Liver (tissue), 9 donors: ENCODE data around the gene RSRC1. TPM values are rescaled to one million over a fixed set of nuclear protein-coding genes. Genes with fewer than 3 reads are reported as not detected.

Source experiments
- DNase-seq: peaks from one replicate; pipeline ENCODE4 v3.0.0-alpha.2; 2017; ENCODE audit warnings: low spot score
- H3K27ac ChIP-seq, 2 donors: one replicate each; pipeline ENCODE4 v1.7.0; 2013; ENCODE audit warnings: inconsistent platforms in 2 of 2, low read length in 2 of 2, control low read depth in 1 of 2, low read depth in 1 of 2, mild to moderate bottlenecking in 1 of 2
- H3K27me3 ChIP-seq, 4 donors: one replicate each; pipeline versions ENCODE4 v1.6.1 to v1.7.0; 2013; ENCODE audit warnings: low read length in 3 of 4, inconsistent platforms in 1 of 4, mild to moderate bottlenecking in 1 of 4, moderate library complexity in 1 of 4; ENCODE audit not compliant: control insufficient read depth in 4 of 4, insufficient read depth in 4 of 4
- H3K36me3 ChIP-seq, 4 donors: one replicate each; pipeline versions ENCODE4 v1.6.1 to v1.7.0; 2013; ENCODE audit warnings: low read length in 3 of 4, mild to moderate bottlenecking in 3 of 4, low read depth in 1 of 4, moderate library complexity in 1 of 4; ENCODE audit not compliant: control insufficient read depth in 4 of 4, insufficient read depth in 3 of 4
- H3K4me1 ChIP-seq, 4 donors: one replicate each; pipeline versions ENCODE4 v1.6.1 to v1.7.0; 2013; ENCODE audit warnings: low read length in 3 of 4, mild to moderate bottlenecking in 3 of 4, moderate library complexity in 1 of 4; ENCODE audit not compliant: control insufficient read depth in 4 of 4, insufficient read depth in 4 of 4
- H3K4me3 ChIP-seq, 3 donors: one replicate each; pipeline versions ENCODE4 v1.6.1 to v1.7.0; 2013; ENCODE audit warnings: low read length in 3 of 3, control low read depth in 1 of 3, low read depth in 1 of 3, mild to moderate bottlenecking in 1 of 3
- H3K9ac ChIP-seq, 2 donors: one replicate each; pipeline ENCODE4 v1.7.0; 2013; ENCODE audit warnings: low read length in 2 of 2, mild to moderate bottlenecking in 2 of 2, moderate library complexity in 2 of 2, control low read depth in 1 of 2, low read depth in 1 of 2
- H3K9me3 ChIP-seq, 4 donors: one replicate each; pipeline versions ENCODE4 v1.6.1 to v1.7.0; 2013; ENCODE audit warnings: low read length in 3 of 4; ENCODE audit not compliant: control insufficient read depth in 4 of 4
- ATF3 ChIP-seq: IDR thresholded peaks from 2 replicates; pipeline ENCODE4 v1.6.1; 2016; ENCODE audit warnings: antibody characterized with exemption
- CTCF ChIP-seq: fragments of 150-350 bp; IDR thresholded peaks from 2 replicates; pipeline ENCODE4 v1.5.1; 2017; ENCODE audit warnings: improper control_type of control experiment, low read depth, low read length; ENCODE audit not compliant: missing input control
- EGR1 ChIP-seq, 2 donors: IDR thresholded peaks; 2 replicates each; pipeline ENCODE4 v1.6.1; 2016 to 2018; ENCODE audit warnings: antibody characterized with exemption in 2 of 2, low read depth in 2 of 2
- FOXA1 ChIP-seq: IDR thresholded peaks from 2 replicates; pipeline ENCODE4 v1.6.1; 2016; ENCODE audit warnings: antibody characterized with exemption
- FOXA2 ChIP-seq: IDR thresholded peaks from 2 replicates; pipeline ENCODE4 v1.6.1; 2016; ENCODE audit warnings: antibody characterized with exemption
- GABPA ChIP-seq, 2 donors: IDR thresholded peaks in 1 of 2; conservative IDR thresholded peaks in 1 of 2; 2 replicates each; pipeline ENCODE4 v1.6.1; 2016; ENCODE audit warnings: antibody characterized with exemption in 2 of 2, mild to moderate bottlenecking in 1 of 2, moderate library complexity in 1 of 2
- HNF4A ChIP-seq, 2 donors: conservative IDR thresholded peaks; 2 replicates each; pipeline ENCODE4 v1.6.1; 2016; ENCODE audit warnings: antibody characterized with exemption in 2 of 2, mild to moderate bottlenecking in 2 of 2
- HNF4G ChIP-seq: IDR thresholded peaks from 2 replicates; pipeline ENCODE4 v1.6.1; 2016; ENCODE audit warnings: antibody characterized with exemption
- JUND ChIP-seq, 2 donors: IDR thresholded peaks; 2 replicates each; pipeline ENCODE4 v1.6.1; 2016; ENCODE audit warnings: antibody characterized with exemption in 2 of 2
- MAX ChIP-seq: IDR thresholded peaks from 2 replicates; pipeline ENCODE4 v1.6.1; 2016; ENCODE audit warnings: antibody characterized with exemption
- NR2F2 ChIP-seq: IDR thresholded peaks from 2 replicates; pipeline ENCODE4 v1.6.1; 2016; ENCODE audit warnings: antibody characterized with exemption
- RAD21 ChIP-seq, 2 donors: IDR thresholded peaks; 2 replicates each; pipeline ENCODE4 v1.6.1; 2016; ENCODE audit warnings: antibody characterized with exemption in 2 of 2, mild to moderate bottlenecking in 2 of 2
- RXRA ChIP-seq, 2 donors: IDR thresholded peaks; 2 replicates each; pipeline ENCODE4 v1.6.1; 2017 to 2018; ENCODE audit warnings: antibody characterized with exemption in 2 of 2, mild to moderate bottlenecking in 1 of 2
- SP1 ChIP-seq: IDR thresholded peaks from 2 replicates; pipeline ENCODE4 v1.6.1; 2018; ENCODE audit warnings: antibody characterized with exemption, mild to moderate bottlenecking
- TAF1 ChIP-seq: conservative IDR thresholded peaks from 2 replicates; pipeline ENCODE4 v1.6.1; 2016; ENCODE audit warnings: antibody characterized with exemption, mild to moderate bottlenecking
- ZBTB33 ChIP-seq: IDR thresholded peaks from 2 replicates; pipeline ENCODE4 v1.6.1; 2016; ENCODE audit warnings: antibody characterized with exemption
- WGBS: extraction: QIAGEN DNeasy Blood & Tissue Kit; methylation state at CpG from one replicate; pipeline ENCODE4 v1.1.7; 2013; 5-methylcytosine and 5-hydroxymethylcytosine counted together
- polyA plus RNA-seq, 2 donors: library from polyadenylated mRNA; stranded (reverse) in 1 of 2; unstranded in 1 of 2; fragments of 200-250 nt in 1 of 2; fragments of >200 nt in 1 of 2; fragmentation: Nextera tagmentation in 1 of 2; extraction: Ambion mirVana in 1 of 2; gene quantifications; one replicate each; pipeline versions ENCODE4 v1.2.1 to v1.2.3, GENCODE V29; 2013 to 2015
- total RNA-seq, 2 donors: library from RNA; depleted of rRNA; stranded (reverse); fragments of >200 nt; gene quantifications; one replicate each; pipeline ENCODE4 v1.2.3, GENCODE V29; 2014
- TF ChIP-seq, protein P1 (sequence below): IDR thresholded peaks from 2 replicates; pipeline ENCODE4 v1.6.1; 2016; ENCODE audit warnings: antibody characterized with exemption, mild to moderate bottlenecking
- donor health status: healthy.
- donor health status: healthy.
- donor health status: healthy.
- donor health status: healthy.
- donor health status: healthy.

Gene RSRC1
- total and polyA plus RNA-seq, 4 donors, result 7.2 to 30.3 (median 20.7) TPM

DNA sequence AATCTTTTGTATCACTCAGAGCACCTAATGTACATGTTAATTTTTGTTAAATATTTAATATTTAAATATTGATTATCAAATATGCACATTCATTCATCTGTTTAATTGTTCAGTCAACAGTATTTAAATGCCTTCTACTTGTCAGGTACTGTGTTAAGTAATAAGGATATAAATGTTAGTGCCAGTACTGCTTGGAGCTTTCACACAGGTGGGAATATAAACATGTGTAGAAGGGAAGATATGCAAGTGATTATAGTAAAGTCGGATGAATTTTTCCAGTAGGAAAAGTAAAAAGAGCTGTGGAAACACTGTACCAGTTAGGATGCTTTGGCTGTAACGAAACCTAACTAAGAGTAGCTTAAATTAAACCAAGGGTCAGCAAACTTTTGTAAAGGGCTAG lies 95.4 kb downstream of the RSRC1 start:
- no peak overlapping the region for H3K27ac ChIP-seq
- H3K36me3 ChIP-seq, result no peaks in the 10 kb centered on the region
- no peak for DNase-seq
- no peak overlapping the region for H3K4me3 ChIP-seq
- H3K4me1 ChIP-seq, result no peaks in the 10 kb centered on the region
- TF ChIP-seq RXRA (IDR thresholded peaks at IDR 0.05) (no peak), RAD21 (IDR thresholded peaks at IDR 0.05) (no peak), FOXA2 (no peak), TAF1 (no peak), FOXA1 (no peak), NR2F2 (no peak), EGR1 (IDR thresholded peaks at IDR 0.05; ENCODE audit: low read depth in 2 of 2) (no peak), JUND (IDR thresholded peaks at IDR 0.05) (no peak), SP1 (no peak), HNF4A (conservative IDR thresholded peaks at IDR 0.05) (no peak), GABPA (IDR thresholded peaks at IDR 0.05 in 1 of 2, conservative IDR thresholded peaks at IDR 0.05 in 1 of 2) (no peak), CTCF (no peak), ATF3 (no peak), HNF4G (no peak), ZBTB33 (no peak), MAX (no peak)
- TF ChIP-seq, protein P1, sequence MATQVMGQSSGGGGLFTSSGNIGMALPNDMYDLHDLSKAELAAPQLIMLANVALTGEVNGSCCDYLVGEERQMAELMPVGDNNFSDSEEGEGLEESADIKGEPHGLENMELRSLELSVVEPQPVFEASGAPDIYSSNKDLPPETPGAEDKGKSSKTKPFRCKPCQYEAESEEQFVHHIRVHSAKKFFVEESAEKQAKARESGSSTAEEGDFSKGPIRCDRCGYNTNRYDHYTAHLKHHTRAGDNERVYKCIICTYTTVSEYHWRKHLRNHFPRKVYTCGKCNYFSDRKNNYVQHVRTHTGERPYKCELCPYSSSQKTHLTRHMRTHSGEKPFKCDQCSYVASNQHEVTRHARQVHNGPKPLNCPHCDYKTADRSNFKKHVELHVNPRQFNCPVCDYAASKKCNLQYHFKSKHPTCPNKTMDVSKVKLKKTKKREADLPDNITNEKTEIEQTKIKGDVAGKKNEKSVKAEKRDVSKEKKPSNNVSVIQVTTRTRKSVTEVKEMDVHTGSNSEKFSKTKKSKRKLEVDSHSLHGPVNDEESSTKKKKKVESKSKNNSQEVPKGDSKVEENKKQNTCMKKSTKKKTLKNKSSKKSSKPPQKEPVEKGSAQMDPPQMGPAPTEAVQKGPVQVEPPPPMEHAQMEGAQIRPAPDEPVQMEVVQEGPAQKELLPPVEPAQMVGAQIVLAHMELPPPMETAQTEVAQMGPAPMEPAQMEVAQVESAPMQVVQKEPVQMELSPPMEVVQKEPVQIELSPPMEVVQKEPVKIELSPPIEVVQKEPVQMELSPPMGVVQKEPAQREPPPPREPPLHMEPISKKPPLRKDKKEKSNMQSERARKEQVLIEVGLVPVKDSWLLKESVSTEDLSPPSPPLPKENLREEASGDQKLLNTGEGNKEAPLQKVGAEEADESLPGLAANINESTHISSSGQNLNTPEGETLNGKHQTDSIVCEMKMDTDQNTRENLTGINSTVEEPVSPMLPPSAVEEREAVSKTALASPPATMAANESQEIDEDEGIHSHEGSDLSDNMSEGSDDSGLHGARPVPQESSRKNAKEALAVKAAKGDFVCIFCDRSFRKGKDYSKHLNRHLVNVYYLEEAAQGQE, result no peak
- WGBS, result 70% methylated on average over 2 of the region's 2 CpGs
- H3K9ac ChIP-seq, result no peak overlapping the region
- H3K9me3 ChIP-seq, result peaks cover 0 to 5% (median 0%) of the 10 kb centered on the region in 4 donors
- no peaks in the 10 kb centered on the region for H3K27me3 ChIP-seq

- Histone ChIP-seq H3K9me3 (peaks cover 0 to 1% (median 0%) of the 10 kb centered on the region in 4 donors), H3K4me1 (no peaks in the 10 kb centered on the region), H3K4me3 (no peak overlapping the region), H3K27ac (no peak overlapping the region), H3K36me3 (no peaks in the 10 kb centered on the region), H3K9ac (no peak overlapping the region), H3K27me3 (no peaks in the 10 kb centered on the region)
- DNase-seq, result no peak
- no peak for TF ChIP-seq JUND (IDR thresholded peaks at IDR 0.05)
- TF ChIP-seq TAF1, result no peak
- TF ChIP-seq SP1, result no peak
- 88% methylated on average over 2 of the region's 2 CpGs for WGBS
These were observed 96.1 kb downstream of the RSRC1 start for GRCh38 chr3:158205994-158206393.
